ENCODE data around the gene TMEM129.
A peak's percentile ranks its signal among the peaks of the same experiment; 100 is the strongest.

The TMEM129 gene, protein sequence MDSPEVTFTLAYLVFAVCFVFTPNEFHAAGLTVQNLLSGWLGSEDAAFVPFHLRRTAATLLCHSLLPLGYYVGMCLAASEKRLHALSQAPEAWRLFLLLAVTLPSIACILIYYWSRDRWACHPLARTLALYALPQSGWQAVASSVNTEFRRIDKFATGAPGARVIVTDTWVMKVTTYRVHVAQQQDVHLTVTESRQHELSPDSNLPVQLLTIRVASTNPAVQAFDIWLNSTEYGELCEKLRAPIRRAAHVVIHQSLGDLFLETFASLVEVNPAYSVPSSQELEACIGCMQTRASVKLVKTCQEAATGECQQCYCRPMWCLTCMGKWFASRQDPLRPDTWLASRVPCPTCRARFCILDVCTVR

DNA sequence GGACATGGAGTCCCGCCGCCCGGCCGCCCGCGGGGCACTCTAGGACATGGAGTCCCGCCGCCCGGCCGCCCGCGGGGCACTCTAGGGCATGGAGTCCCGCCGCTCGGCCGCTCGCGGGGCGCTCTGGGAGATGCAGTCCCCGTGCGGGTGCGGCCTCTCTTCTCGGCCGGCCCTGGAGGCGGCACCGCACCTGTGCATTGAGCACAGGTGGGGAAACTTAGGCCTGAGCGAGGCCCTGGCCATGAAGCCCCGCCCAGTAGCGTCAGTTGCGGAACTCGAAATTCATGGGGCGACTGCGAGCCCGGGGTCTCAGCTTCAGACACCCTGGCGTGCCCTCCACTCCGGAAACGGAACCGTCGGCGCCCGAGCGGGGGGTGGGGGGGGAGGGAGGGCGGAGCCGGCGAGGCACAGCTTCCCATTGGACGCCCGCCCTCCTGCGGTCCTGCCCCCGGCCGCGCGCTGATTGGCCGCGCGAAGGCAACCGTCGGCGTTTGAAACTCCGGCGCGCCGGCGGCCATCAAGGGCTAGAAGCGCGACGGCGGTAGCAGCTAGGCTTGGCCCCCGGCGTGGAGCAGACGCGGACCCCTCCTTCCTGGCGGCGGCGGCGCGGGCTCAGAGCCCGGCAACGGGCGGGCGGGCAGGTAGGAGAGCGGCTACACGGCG lies at the start of gene TMEM129, which contains the start of gene TACC3:
TMEM129 (minus strand) TSS at position 321 of the 663 bp plus-strand sequence. CDS start 486 bp downstream, outside the sequence.
TACC3 (plus strand) TSS at position 519 of the 663 bp plus-strand sequence. CDS start 1,901 bp downstream, outside the sequence.
- H3K9me3 ChIP-seq (ENCODE audit: control insufficient read depth, insufficient read depth, low read length) = no peaks in the 10 kb centered on the region
- H3K36me3 ChIP-seq (ENCODE audit: control insufficient read depth, insufficient read depth, low read length) = peaks cover 51% of the 10 kb centered on the region
- peak within 1 kb of the TSS; percentile 84 for H3K4me3 ChIP-seq (ENCODE audit: low read depth, low read length)
- H3K4me1 ChIP-seq (ENCODE audit: control insufficient read depth, insufficient read depth, low read length) = no peaks in the 10 kb centered on the region
- H3K9ac ChIP-seq (ENCODE audit: low read depth, low read length) = peak within 1 kb of the TSS; percentile 92
- no peaks in the 10 kb centered on the region for H3K27me3 ChIP-seq (ENCODE audit: control insufficient read depth, insufficient read depth, low read length)

DNA sequence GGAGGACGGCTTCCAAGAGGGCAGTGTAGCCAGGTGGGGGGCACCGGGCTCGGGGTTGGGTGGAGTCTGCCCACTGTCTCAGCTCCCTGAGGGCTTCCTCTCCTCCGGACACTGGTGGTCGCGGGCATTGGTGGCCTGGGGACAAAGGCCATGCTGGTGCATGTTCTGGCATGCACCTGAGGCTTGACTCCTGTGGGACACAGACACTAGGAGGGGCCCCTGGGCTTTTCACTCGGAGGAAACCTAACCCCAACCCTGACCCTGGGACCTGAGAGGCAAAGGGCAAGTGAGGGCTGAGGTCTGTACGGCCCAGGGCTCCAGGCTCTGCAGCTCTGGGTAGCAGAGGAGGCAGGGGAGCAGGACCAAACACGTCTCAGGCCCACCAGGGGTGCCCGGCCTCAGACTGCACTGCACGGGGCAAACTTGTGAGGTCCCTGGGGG lies 49.7 kb upstream of the TMEM129 start:
- H3K27me3 ChIP-seq (ENCODE audit: control insufficient read depth, insufficient read depth, low read length) = peaks cover under 1% of the 10 kb centered on the region
- peaks cover 5% of the 10 kb centered on the region for H3K4me1 ChIP-seq (ENCODE audit: control insufficient read depth, insufficient read depth, low read length)
- no peaks in the 10 kb centered on the region for H3K9me3 ChIP-seq (ENCODE audit: control insufficient read depth, insufficient read depth, low read length)
- H3K36me3 ChIP-seq (ENCODE audit: control insufficient read depth, insufficient read depth, low read length) = no peaks in the 10 kb centered on the region
- no peak overlapping the region for H3K9ac ChIP-seq (ENCODE audit: low read depth, low read length)
- H3K4me3 ChIP-seq (ENCODE audit: low read depth, low read length) = no peak overlapping the region

DNA sequence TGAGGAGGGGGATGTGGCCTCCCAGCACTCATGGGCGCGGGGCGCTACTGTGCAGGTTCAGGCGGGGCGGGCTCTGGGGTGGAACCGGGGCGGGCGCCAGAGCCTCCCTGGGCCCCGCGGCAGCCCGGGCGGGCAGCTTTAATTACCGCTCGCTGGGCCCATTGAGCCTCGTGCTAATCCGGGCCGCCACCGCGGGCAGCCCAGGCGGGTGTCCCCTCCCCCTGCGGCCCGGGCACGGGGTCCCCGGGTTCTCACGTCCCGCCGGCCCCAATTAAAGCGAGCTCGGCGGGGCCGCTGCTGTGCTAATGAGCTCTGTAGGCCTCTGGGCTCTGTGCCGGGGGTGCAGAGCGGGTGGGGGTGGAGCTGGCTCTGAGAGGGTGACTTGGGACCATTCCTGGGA lies 49.1 kb upstream of the TMEM129 start:
- H3K9me3 ChIP-seq (ENCODE audit: control insufficient read depth, insufficient read depth, low read length) = no peaks in the 10 kb centered on the region
- no peak overlapping the region for H3K9ac ChIP-seq (ENCODE audit: low read depth, low read length)
- H3K27me3 ChIP-seq (ENCODE audit: control insufficient read depth, insufficient read depth, low read length) = peaks cover 6% of the 10 kb centered on the region
- H3K4me1 ChIP-seq (ENCODE audit: control insufficient read depth, insufficient read depth, low read length) = peaks cover 6% of the 10 kb centered on the region
- H3K36me3 ChIP-seq (ENCODE audit: control insufficient read depth, insufficient read depth, low read length) = no peaks in the 10 kb centered on the region
- no peak overlapping the region for H3K4me3 ChIP-seq (ENCODE audit: low read depth, low read length)

DNA sequence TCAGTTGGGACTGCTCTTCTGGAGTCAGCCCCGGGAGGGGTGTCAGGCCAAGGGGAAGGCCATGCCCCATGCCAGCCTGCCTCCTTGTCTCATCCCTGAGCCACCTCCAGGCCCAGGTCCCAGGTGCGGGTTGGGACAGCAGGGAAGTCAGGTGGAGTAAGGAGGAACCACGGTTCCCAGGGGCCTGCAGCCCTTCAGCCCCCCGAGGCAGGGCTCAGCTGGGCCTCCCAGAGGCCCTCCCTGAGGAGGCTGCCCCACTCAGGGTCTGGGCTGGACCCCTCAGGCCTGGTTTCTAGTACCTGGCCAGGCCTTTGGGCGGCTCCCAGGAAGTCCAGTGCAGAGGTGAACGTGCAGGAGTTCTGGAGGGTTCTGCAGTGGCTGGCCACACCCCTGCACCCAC lies 48.6 kb upstream of the TMEM129 start:
- H3K27me3 ChIP-seq (ENCODE audit: control insufficient read depth, insufficient read depth, low read length) = peaks cover 6% of the 10 kb centered on the region
- H3K4me1 ChIP-seq (ENCODE audit: control insufficient read depth, insufficient read depth, low read length) = peaks cover 6% of the 10 kb centered on the region
- H3K4me3 ChIP-seq (ENCODE audit: low read depth, low read length) = no peak overlapping the region

DNA sequence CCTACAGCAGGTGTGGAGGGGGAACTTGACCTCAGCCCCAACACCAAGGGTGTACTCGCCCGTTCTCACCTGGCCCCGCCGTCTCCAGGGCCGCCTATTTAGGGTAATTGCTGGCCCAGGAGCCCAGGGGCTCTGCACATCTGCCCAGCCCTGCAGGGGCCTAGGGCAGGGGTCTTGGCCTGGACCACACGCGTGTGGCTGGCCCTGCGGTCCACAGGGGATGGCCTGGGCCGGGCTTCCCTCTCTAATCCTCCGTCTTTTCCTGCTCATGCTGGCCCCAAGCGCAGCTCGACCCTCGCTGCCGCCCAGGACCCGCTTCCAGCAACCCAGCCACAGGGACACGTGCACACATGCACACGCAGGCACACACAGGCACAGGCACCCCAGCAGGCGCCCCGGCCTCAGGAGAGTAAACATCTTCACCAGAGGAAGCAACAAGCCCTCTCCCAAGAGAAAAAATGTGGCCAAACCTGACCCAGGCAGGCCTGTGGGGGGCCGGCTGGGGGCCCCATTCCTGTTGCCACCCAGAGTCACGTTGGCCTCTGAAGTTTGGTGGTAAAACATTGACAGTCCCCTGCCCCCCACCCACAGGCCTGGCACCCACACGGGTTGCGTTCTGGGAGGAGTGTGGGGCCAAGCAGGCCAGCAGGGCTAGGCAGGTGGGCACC lies 47.4 kb upstream of the TMEM129 start:
- Histone ChIP-seq H3K4me3 (ENCODE audit: low read depth, low read length) (peak overlapping the region; percentile 35), H3K9ac (ENCODE audit: low read depth, low read length) (peak overlapping the region; percentile 16), H3K27me3 (ENCODE audit: control insufficient read depth, insufficient read depth, low read length) (peaks cover 6% of the 10 kb centered on the region)

More for the DNA sequence above, 48.6 kb upstream of the TMEM129 start:
- no peak overlapping the region for H3K9ac ChIP-seq (ENCODE audit: low read depth, low read length)
- no peaks in the 10 kb centered on the region for H3K36me3 ChIP-seq (ENCODE audit: control insufficient read depth, insufficient read depth, low read length)
- no peaks in the 10 kb centered on the region for H3K9me3 ChIP-seq (ENCODE audit: control insufficient read depth, insufficient read depth, low read length)

DNA sequence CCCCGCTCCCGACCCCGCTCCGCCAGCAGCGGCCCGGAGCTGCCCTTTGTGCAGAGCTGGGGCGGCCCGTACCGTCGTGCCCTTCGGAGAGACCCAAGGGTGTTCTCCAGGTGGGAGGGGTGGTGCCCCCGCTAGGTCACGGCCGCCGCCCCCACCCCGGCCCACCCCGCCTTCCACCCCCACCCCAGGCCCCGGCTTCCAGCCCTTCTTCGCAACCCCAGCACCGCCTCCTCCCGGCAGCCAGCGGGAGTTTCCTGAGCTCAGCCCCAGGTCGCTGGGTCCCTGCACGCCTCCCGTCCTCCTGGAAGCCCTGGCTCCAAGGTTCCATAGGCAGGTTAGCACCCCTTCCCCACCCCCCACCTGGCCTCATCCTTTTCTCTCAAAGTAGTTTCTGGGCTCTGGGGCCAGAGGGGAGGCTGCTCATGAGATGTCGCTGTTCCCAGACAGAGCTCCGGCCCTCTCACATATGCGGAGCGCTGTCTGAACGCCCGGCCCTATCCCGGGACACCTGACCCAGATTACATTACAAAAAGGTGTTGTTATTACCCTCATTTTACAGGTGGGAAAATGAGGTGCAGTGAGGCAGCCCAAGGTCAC lies 46.7 kb upstream of the TMEM129 start:
- H3K36me3 ChIP-seq (ENCODE audit: control insufficient read depth, insufficient read depth, low read length) = no peaks in the 10 kb centered on the region
- H3K4me1 ChIP-seq (ENCODE audit: control insufficient read depth, insufficient read depth, low read length) = peaks cover 6% of the 10 kb centered on the region
- H3K27me3 ChIP-seq (ENCODE audit: control insufficient read depth, insufficient read depth, low read length) = peaks cover 6% of the 10 kb centered on the region
- H3K4me3 ChIP-seq (ENCODE audit: low read depth, low read length) = peak overlapping the region; percentile 35
- H3K9me3 ChIP-seq (ENCODE audit: control insufficient read depth, insufficient read depth, low read length) = no peaks in the 10 kb centered on the region
- peak overlapping the region; percentile 16 for H3K9ac ChIP-seq (ENCODE audit: low read depth, low read length)

More for the DNA sequence above, 47.4 kb upstream of the TMEM129 start:
- Histone ChIP-seq H3K36me3 (ENCODE audit: control insufficient read depth, insufficient read depth, low read length) (no peaks in the 10 kb centered on the region), H3K4me1 (ENCODE audit: control insufficient read depth, insufficient read depth, low read length) (peaks cover 6% of the 10 kb centered on the region), H3K9me3 (ENCODE audit: control insufficient read depth, insufficient read depth, low read length) (no peaks in the 10 kb centered on the region)

DNA sequence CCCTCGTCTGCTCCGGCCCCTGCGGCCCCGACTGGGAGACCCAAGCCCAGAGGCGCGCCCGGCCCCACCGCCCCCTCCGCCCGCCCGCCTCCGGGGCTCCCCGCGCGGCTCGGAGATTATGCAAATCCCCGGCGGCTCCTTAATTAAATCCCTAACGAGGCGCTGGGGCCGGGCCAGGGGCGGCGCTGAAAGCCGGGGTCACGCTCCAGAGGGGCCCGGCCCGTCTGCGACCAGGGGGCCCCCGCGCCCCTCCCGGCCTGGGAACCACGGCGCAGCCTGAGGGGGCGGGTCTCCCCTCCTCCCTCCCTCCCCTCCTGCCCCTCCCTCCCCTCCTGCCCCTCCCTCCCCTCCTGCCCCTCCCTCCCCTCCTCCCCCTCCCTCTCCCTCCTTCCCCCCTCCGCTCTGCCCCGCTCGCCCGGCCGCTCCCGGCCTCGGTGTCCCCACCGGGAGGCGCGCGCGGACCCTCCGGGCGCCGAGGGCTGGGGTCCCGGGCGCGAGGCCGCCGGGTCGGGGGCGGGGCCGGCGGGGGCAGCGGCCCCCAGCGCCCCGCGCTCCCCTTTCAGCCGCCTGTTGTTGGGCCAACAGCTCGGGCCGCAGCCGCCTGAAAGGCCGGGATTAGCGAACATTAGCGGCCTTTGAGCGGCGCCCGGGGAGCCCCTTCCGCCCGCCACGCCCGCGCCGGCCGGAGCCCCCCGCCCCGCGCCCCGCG lies 46.1 kb upstream of the TMEM129 start:
- no peak overlapping the region for H3K4me3 ChIP-seq (ENCODE audit: low read depth, low read length)
- no peaks in the 10 kb centered on the region for H3K9me3 ChIP-seq (ENCODE audit: control insufficient read depth, insufficient read depth, low read length)
- peaks cover 6% of the 10 kb centered on the region for H3K4me1 ChIP-seq (ENCODE audit: control insufficient read depth, insufficient read depth, low read length)
- no peak overlapping the region for H3K9ac ChIP-seq (ENCODE audit: low read depth, low read length)
- no peaks in the 10 kb centered on the region for H3K36me3 ChIP-seq (ENCODE audit: control insufficient read depth, insufficient read depth, low read length)
- peaks cover 6% of the 10 kb centered on the region for H3K27me3 ChIP-seq (ENCODE audit: control insufficient read depth, insufficient read depth, low read length)

DNA sequence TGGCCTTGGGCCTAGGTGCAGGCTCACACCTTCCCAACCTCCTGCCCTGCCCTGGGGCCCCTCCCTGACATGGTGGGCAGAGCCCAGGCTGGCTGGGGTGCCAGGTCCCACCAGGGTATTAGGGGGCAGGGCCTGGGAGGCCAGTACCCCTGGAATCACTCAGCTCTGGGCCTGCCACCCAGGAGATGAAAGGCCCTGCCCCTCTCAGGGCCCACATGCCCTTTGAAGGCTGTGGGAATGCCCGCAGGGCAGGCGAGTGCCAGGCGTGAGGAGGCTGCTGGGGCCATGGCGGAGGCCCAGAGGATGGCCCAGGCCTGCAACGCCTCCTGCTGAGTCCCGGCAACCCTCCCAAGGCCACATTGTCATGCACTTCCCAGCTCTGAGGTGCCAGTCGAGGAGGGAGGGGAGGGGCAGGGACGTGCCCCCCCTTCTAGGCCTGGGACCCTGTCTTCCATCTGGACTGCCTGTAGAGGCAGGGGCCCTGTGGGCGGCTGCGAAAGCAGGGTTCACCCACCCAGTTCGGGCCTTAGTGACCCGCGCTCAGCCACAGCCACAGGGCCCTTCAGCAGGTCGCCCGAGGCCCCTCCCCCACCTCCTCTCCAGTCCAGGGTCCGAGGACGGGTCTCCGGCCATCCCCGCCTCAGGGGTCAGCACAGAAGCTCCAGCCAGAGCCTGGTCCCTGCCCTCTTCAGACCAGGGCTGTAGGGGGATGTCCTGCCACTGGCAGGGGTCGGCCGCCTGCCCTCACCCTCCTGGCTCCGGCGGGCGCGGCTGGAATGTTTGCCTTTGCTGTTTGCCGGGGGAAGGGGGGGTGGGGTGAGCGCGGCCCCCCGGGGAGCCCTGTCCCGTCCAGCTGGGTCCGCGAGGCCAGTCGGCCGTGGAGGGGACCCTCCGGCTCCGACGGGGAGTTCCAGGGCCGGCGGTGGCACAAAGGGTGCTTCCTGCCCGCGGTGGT lies 45.3 kb upstream of the TMEM129 start:
- Histone ChIP-seq H3K9me3 (ENCODE audit: control insufficient read depth, insufficient read depth, low read length) (no peaks in the 10 kb centered on the region), H3K4me3 (ENCODE audit: low read depth, low read length) (peak overlapping the region; percentile 13), H3K27me3 (ENCODE audit: control insufficient read depth, insufficient read depth, low read length) (peaks cover 6% of the 10 kb centered on the region), H3K4me1 (ENCODE audit: control insufficient read depth, insufficient read depth, low read length) (peaks cover 6% of the 10 kb centered on the region), H3K36me3 (ENCODE audit: control insufficient read depth, insufficient read depth, low read length) (no peaks in the 10 kb centered on the region), H3K9ac (ENCODE audit: low read depth, low read length) (no peak overlapping the region)

DNA sequence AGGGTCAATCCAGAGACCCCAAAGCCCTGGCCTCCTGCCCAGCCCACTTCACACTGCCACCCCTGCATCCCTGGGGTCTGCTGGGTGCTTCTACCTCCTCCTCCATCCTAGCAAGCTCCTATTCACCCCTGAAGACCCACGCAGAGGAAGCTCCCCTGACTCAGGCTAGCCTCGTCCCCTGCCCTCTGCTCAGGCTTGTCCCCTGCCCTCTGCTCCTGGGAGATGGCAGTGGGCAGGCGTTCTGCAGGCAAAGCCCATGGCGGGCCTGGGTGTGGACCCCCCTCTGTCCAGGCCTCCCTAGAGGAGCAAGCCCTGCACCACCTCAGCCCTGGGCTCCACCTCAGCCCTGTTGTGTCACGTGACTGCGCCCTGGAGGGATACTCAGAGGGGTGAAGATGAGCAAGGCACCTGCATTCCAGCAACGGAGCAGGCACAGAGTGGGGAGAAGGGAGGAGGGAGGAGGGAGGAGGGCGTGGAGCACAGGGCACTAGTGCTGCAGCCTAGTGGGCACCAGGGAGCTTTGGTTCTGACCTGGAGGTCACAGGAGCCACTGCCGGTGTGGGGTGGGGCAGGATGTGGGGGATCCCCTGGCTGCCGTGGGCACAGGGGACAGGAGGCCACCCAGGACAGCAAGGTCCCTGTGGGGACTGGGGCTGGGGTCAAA lies 44.4 kb upstream of the TMEM129 start:
- Histone ChIP-seq H3K9ac (ENCODE audit: low read depth, low read length) (no peak overlapping the region), H3K9me3 (ENCODE audit: control insufficient read depth, insufficient read depth, low read length) (no peaks in the 10 kb centered on the region), H3K4me3 (ENCODE audit: low read depth, low read length) (no peak overlapping the region), H3K36me3 (ENCODE audit: control insufficient read depth, insufficient read depth, low read length) (no peaks in the 10 kb centered on the region), H3K27me3 (ENCODE audit: control insufficient read depth, insufficient read depth, low read length) (peaks cover 6% of the 10 kb centered on the region), H3K4me1 (ENCODE audit: control insufficient read depth, insufficient read depth, low read length) (peaks cover 6% of the 10 kb centered on the region)

DNA sequence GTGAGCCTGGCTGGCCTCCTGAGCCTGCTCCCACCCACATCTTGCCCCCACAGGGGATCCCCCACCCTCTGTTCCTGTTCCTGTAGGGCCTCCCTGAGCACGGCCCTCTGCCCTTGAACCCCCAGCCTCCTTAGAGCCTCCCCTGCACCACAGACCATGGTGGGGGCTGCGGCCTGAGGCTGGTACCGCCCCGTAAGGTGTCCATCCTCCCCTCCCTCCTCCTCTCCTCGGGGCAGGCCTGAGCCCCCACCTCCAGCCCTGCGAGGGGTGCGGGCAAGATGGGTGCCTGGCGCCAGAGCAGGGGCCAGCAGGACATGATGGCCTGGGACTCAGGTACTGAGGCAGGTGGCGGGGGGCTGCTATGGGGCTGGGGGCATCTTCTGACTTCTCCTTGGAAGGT lies 43.5 kb upstream of the TMEM129 start:
- Histone ChIP-seq H3K4me1 (ENCODE audit: control insufficient read depth, insufficient read depth, low read length) (peaks cover 6% of the 10 kb centered on the region), H3K27me3 (ENCODE audit: control insufficient read depth, insufficient read depth, low read length) (peaks cover 6% of the 10 kb centered on the region), H3K9me3 (ENCODE audit: control insufficient read depth, insufficient read depth, low read length) (no peaks in the 10 kb centered on the region), H3K4me3 (ENCODE audit: low read depth, low read length) (no peak overlapping the region), H3K36me3 (ENCODE audit: control insufficient read depth, insufficient read depth, low read length) (no peaks in the 10 kb centered on the region), H3K9ac (ENCODE audit: low read depth, low read length) (no peak overlapping the region)

Measured in iPS-15b (cell line).